Suprapubic skin (tissue), 4 donors: ENCODE data around the gene HRG. TPM values are rescaled to one million over a fixed set of nuclear protein-coding genes. Genes with fewer than 3 reads are reported as not detected.
"Not testable (repeated sequence)": the region's sequence is repeated elsewhere in the genome, so short reads cannot be mapped to it uniquely, and the experiment has no call there.

ENCODE experiments used
- DNase-seq, 2 donors: peaks; one replicate each; pipeline ENCODE4 v3.0.0-alpha.2; 2019; ENCODE audit warnings: low spot score in 2 of 2
- H3K27ac ChIP-seq: fragments of 200-600 bp; sonication (generic); one replicate; pipeline ENCODE4 v1.5.1; 2019
- H3K27me3 ChIP-seq: fragments of 200-600 bp; sonication (generic); one replicate; pipeline ENCODE4 v1.5.1; 2019
- H3K36me3 ChIP-seq: fragments of 200-600 bp; sonication (generic); one replicate; pipeline ENCODE4 v1.5.1; 2019
- H3K4me1 ChIP-seq: fragments of 200-600 bp; sonication (generic); one replicate; pipeline ENCODE4 v1.5.1; 2019
- H3K4me3 ChIP-seq: fragments of 200-600 bp; sonication (generic); one replicate; pipeline ENCODE4 v1.5.1; 2019; ENCODE audit warnings: mild to moderate bottlenecking
- H3K9me3 ChIP-seq: fragments of 200-600 bp; sonication (generic); one replicate; pipeline ENCODE4 v1.5.1; 2019
- CTCF ChIP-seq, 2 donors: fragments of 200-600 bp in 1 of 2; fragments of 450-650 bp in 1 of 2; sonication (generic) in 1 of 2; IDR thresholded peaks; one replicate each; pipeline ENCODE4 v1.5.1; 2016 to 2019; ENCODE audit warnings: antibody characterized with exemption in 2 of 2, mild to moderate bottlenecking in 1 of 2, moderate library complexity in 1 of 2
- EP300 ChIP-seq: sonication (generic); formaldehyde crosslinking; IDR thresholded peaks from one replicate; pipeline ENCODE4 v1.6.1; 2017; ENCODE audit warnings: antibody characterized with exemption
- POLR2A ChIP-seq, 2 donors: fragments of 450-650 bp; IDR thresholded peaks; one replicate each; pipeline ENCODE4 v1.6.1; 2017; ENCODE audit warnings: antibody characterized with exemption in 2 of 2, mild to moderate bottlenecking in 2 of 2, moderate library complexity in 2 of 2
- POLR2AphosphoS5 ChIP-seq, 3 donors: sonication (generic); formaldehyde crosslinking; IDR thresholded peaks; one replicate each; pipeline ENCODE4 v1.6.1; 2017; ENCODE audit warnings: antibody characterized with exemption in 3 of 3
- WGBS: methylation state at CpG from one replicate; pipeline ENCODE4 v1.1.5; 2018; 5-methylcytosine and 5-hydroxymethylcytosine counted together
- total RNA-seq, 4 donors: library from RNA; depleted of rRNA; stranded (reverse); fragments of >200 nt; gene quantifications; one replicate each; pipeline ENCODE4 v1.1.0, GENCODE V29; 2016

Gene HRG
- total RNA-seq, 4 donors from 2014 or later: 0.30 TPM; not detected in 3

GRCh38 chr3:186633481-186633880, 32.3 kb upstream of the HRG start:
- Histone ChIP-seq H3K4me1 (peaks cover 4% of the 10 kb centered on the region), H3K4me3 (no peak overlapping the region), H3K9me3 (no peaks in the 10 kb centered on the region), H3K27ac (no peak overlapping the region), H3K36me3 (no peaks in the 10 kb centered on the region), H3K27me3 (no peaks in the 10 kb centered on the region)
- DNase-seq: no peak
- no peak for TF ChIP-seq CTCF (IDR thresholded peaks at IDR 0.05)
- no peak for TF ChIP-seq EP300
- no peak for TF ChIP-seq POLR2AphosphoS5 (IDR thresholded peaks at IDR 0.05)
- TF ChIP-seq POLR2A (IDR thresholded peaks at IDR 0.05): no peak

DNA sequence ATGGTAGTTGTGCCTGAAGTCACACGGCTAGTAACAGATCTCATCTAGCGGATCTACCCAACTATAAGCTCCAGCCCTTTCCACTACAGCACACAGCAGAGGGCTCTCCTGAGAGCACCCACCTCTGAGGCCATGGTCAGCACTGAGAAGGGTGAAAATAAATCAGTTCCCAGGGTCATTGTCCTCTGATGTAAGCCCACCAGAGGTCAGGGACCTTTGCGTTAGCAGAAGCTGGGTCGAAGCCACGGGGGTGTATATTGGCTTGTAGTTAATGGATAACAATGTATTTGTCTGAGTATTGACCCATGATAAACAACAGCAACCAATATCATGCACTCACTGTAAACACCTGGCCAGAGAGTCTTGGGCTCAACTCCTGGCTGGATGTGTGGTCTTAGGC, 31.6 kb upstream of the HRG start:
- WGBS: 95% methylated on average over 5 of the region's 5 CpGs
- not testable (repeated sequence) for H3K36me3 ChIP-seq, H3K27ac ChIP-seq, H3K9me3 ChIP-seq, H3K4me1 ChIP-seq, H3K27me3 ChIP-seq, H3K4me3 ChIP-seq
- peak in 1 of 2 donors; percentile 47 for DNase-seq

GRCh38 chr3:186635532-186635931, 30.3 kb upstream of the HRG start:
- Histone ChIP-seq H3K27me3 (no peaks in the 10 kb centered on the region), H3K4me3 (no peak overlapping the region), H3K27ac (no peak overlapping the region), H3K4me1 (peaks cover 13% of the 10 kb centered on the region), H3K36me3 (no peaks in the 10 kb centered on the region), H3K9me3 (no peaks in the 10 kb centered on the region)
- peak in 1 of 2 donors; percentile 0 for DNase-seq
- no peak for TF ChIP-seq EP300
- TF ChIP-seq POLR2AphosphoS5 (IDR thresholded peaks at IDR 0.05): no peak
- no peak for TF ChIP-seq POLR2A (IDR thresholded peaks at IDR 0.05)
- TF ChIP-seq CTCF (IDR thresholded peaks at IDR 0.05): no peak
- 83% methylated on average over 3 of the region's 3 CpGs for WGBS

DNA sequence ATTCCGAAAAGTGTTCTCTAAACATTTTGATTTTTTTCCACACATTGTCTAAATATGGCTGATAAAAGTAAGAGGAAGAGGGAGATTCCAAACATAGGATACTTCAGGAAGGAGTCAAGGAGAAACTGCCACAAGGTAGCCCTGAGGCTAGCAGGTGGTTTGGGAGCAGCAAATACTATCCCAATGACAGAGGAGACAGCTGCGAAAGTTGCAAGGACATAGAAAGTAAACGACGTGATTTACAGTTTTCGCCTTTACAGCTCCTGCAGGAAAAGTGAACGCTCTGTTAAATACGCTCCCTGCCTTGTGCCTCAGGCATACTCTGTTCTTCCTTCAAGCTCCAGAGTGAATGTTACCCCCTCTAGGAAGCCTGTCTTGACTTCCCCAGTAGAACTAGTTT, 29.3 kb upstream of the HRG start:
- Histone ChIP-seq H3K9me3 (no peaks in the 10 kb centered on the region), H3K4me3 (no peak overlapping the region), H3K4me1 (peaks cover 23% of the 10 kb centered on the region), H3K27ac (no peak overlapping the region), H3K36me3 (no peaks in the 10 kb centered on the region), H3K27me3 (no peaks in the 10 kb centered on the region)
- WGBS: 62% methylated on average over 7 of the region's 7 CpGs
- no peak for TF ChIP-seq POLR2AphosphoS5 (IDR thresholded peaks at IDR 0.05)
- TF ChIP-seq POLR2A (IDR thresholded peaks at IDR 0.05): no peak
- TF ChIP-seq CTCF (IDR thresholded peaks at IDR 0.05): no peak
- no peak for TF ChIP-seq EP300
- no peak for DNase-seq

DNA sequence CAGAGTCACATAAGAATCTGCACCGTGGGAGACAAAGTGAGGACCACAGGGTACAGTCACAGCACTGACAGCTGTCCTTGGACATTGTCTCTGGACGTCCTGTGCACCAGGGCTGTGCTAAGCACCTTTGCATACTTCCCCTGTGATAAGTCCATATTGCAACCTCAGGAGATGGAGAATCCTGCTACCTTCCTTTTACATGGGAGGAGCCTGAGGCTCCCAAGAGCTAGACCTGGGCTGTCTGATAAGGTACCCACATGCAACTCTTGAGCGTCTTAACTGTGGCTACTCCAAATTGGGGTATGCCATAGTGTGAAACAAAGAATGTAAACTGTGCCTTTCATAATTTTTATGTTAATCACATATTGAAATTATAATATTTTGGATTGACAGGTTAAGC, 28.1 kb upstream of the HRG start:
- H3K27ac ChIP-seq: no peak overlapping the region
- no peaks in the 10 kb centered on the region for H3K36me3 ChIP-seq
- H3K9me3 ChIP-seq: no peaks in the 10 kb centered on the region
- no peak for DNase-seq
- peaks cover 28% of the 10 kb centered on the region for H3K4me1 ChIP-seq
- H3K27me3 ChIP-seq: no peaks in the 10 kb centered on the region
- WGBS: 98% methylated on average over 3 of the region's 3 CpGs
- TF ChIP-seq EP300 (no peak), CTCF (IDR thresholded peaks at IDR 0.05) (no peak), POLR2A (IDR thresholded peaks at IDR 0.05) (no peak), POLR2AphosphoS5 (IDR thresholded peaks at IDR 0.05) (no peak)
- H3K4me3 ChIP-seq: no peak overlapping the region

DNA sequence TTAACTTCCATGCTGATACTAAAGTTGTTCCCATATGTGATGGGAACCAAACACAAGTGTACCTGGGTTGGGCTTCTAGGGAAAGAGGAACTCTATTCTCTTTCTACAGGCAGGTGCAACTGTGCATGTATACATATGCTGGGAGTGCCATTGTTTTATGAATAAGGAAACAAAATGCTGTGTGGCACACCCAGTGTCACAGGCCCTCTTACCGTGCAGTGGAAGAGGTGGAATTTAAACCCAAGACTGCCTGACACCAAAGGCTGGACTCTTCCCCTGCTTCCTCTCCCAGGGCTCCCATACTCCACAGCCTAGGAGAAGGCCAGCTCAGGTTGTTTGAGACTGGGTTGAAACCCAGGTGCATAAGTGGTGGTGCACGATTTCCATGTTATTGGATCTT, 27.6 kb upstream of the HRG start:
- Histone ChIP-seq H3K36me3 (no peaks in the 10 kb centered on the region), H3K4me1 (peaks cover 26% of the 10 kb centered on the region), H3K27me3 (no peaks in the 10 kb centered on the region), H3K27ac (no peak overlapping the region), H3K9me3 (no peaks in the 10 kb centered on the region), H3K4me3 (no peak overlapping the region)
- DNase-seq: no peak
- WGBS: 70% methylated on average over 2 of the region's 2 CpGs
- TF ChIP-seq CTCF (IDR thresholded peaks at IDR 0.05): no peak
